Smooth muscle cell (in vitro differentiated cells): ENCODE measurements around the gene ABCC10. TPM values are rescaled to one million over a fixed set of nuclear protein-coding genes. Genes with fewer than 3 reads are reported as not detected.

Experiments used
- DNase-seq: peaks from one replicate; lab custom pipeline; 2025; ENCODE audit not compliant: unreplicated experiment; lab: John Stamatoyannopoulos, UW
- H2AFZ ChIP-seq: fragments of 200-600 bp; sonication (generic); 2 replicates; pipeline ENCODE4 v1.6.0; 2016; ENCODE audit warnings: antibody characterized with exemption, low read depth, mild to moderate bottlenecking
- H3F3A ChIP-seq: fragments of 200-600 bp; sonication (generic); 2 replicates; pipeline ENCODE4 v1.6.0; 2017; ENCODE audit warnings: antibody characterized with exemption, low read depth
- H3K27ac ChIP-seq: fragments of 200-600 bp; sonication (generic); 2 replicates; pipeline ENCODE4 v1.5.1; 2016; ENCODE audit warnings: low read depth, mild to moderate bottlenecking
- H3K27me3 ChIP-seq: fragments of 200-600 bp; sonication (generic); 2 replicates; pipeline ENCODE4 v1.6.1; 2016; ENCODE audit warnings: low read depth, mild to moderate bottlenecking
- H3K36me3 ChIP-seq: fragments of 200-600 bp; sonication (generic); 2 replicates; pipeline ENCODE4 v1.5.1; 2016; ENCODE audit warnings: low read depth
- H3K4me1 ChIP-seq: fragments of 200-600 bp; sonication (generic); 2 replicates; pipeline ENCODE4 v1.5.1; 2016; ENCODE audit warnings: low read depth
- H3K4me2 ChIP-seq: fragments of 200-600 bp; sonication (generic); 2 replicates; pipeline ENCODE4 v1.6.0; 2016; ENCODE audit warnings: mild to moderate bottlenecking
- H3K4me3 ChIP-seq: fragments of 200-600 bp; sonication (generic); 2 replicates; pipeline ENCODE4 v1.5.1; 2016; ENCODE audit warnings: mild to moderate bottlenecking
- H3K79me2 ChIP-seq: fragments of 200-600 bp; sonication (generic); 2 replicates; pipeline ENCODE4 v1.6.0; 2016; ENCODE audit warnings: low read depth, mild to moderate bottlenecking
- H3K9ac ChIP-seq: fragments of 200-600 bp; sonication (generic); 2 replicates; pipeline ENCODE4 v1.6.0; 2016; ENCODE audit warnings: low read depth
- H3K9me3 ChIP-seq: fragments of 200-600 bp; sonication (generic); replicated peaks from 2 replicates; pipeline ENCODE4 v1.5.1; 2016; ENCODE audit warnings: low read depth
- H4K20me1 ChIP-seq: fragments of 200-600 bp; sonication (generic); 2 replicates; pipeline ENCODE4 v1.6.0; 2016; ENCODE audit warnings: low read depth
- CTCF ChIP-seq: fragments of 200-600 bp; sonication (generic); IDR thresholded peaks from 2 replicates; pipeline ENCODE4 v1.5.1; 2017; ENCODE audit warnings: borderline replicate concordance, mild to moderate bottlenecking, antibody characterized with exemption; ENCODE audit not compliant: insufficient read depth, poor library complexity, severe bottlenecking
- WGBS: methylation state at CpG from one replicate; pipeline ENCODE4 v1.1.7; 2016; ENCODE audit warnings: low lambda C conversion rate; 5-methylcytosine and 5-hydroxymethylcytosine counted together
- polyA plus RNA-seq: library from polyadenylated mRNA; unstranded; fragments of >200 nt; fragmentation: Nextera tagmentation; extraction: Ambion mirVana; gene quantifications from 2 replicates; pipeline ENCODE4 v1.2.1, GENCODE V29; 2016
- total RNA-seq: library from RNA; depleted of rRNA; stranded (reverse); fragments of >200 nt; gene quantifications from 2 replicates; pipeline ENCODE4 v1.2.3, GENCODE V29; 2014

The ABCC10 gene
- total and polyA plus RNA-seq, 2 experiments from 2014 or later: 11.2 to 17.8 TPM

GRCh38 chr6:43442935-43443334 lies 15.6 kb downstream of the ABCC10 start:
- TF ChIP-seq CTCF: no peak
- Histone ChIP-seq H3K36me3 (no peaks in the 10 kb centered on the region), H3K4me3 (no peak overlapping the region), H3K4me1 (no peaks in the 10 kb centered on the region), H3K9me3 (no peaks in the 10 kb centered on the region), H4K20me1 (no peaks in the 10 kb centered on the region), H3K79me2 (no peaks in the 10 kb centered on the region), H3K27ac (no peak overlapping the region), H3F3A (no peaks in the 10 kb centered on the region), H2AFZ (no peak overlapping the region), H3K27me3 (no peaks in the 10 kb centered on the region), H3K4me2 (no peak overlapping the region), H3K9ac (no peak overlapping the region)
- no peak for DNase-seq
- WGBS: 96% methylated on average over 14 of the region's 14 CpGs

GRCh38 chr6:43444036-43444435 lies 16.7 kb downstream of the ABCC10 start:
- Histone ChIP-seq H3K79me2 (no peaks in the 10 kb centered on the region), H3K27ac (no peak overlapping the region), H3K9me3 (no peaks in the 10 kb centered on the region), H3F3A (no peaks in the 10 kb centered on the region), H3K4me2 (no peak overlapping the region), H2AFZ (no peak overlapping the region), H3K27me3 (no peaks in the 10 kb centered on the region), H4K20me1 (no peaks in the 10 kb centered on the region), H3K36me3 (no peaks in the 10 kb centered on the region), H3K4me1 (no peaks in the 10 kb centered on the region), H3K4me3 (no peak overlapping the region), H3K9ac (no peak overlapping the region)
- no peak for TF ChIP-seq CTCF
- no peak for DNase-seq
- WGBS: 93% methylated on average over 10 of the region's 10 CpGs

- no peak overlapping the region for H3K9ac ChIP-seq
- H3K4me2 ChIP-seq: no peak overlapping the region
- no peaks in the 10 kb centered on the region for H3K36me3 ChIP-seq
- no peak for DNase-seq
- no peaks in the 10 kb centered on the region for H3K4me1 ChIP-seq
- no peaks in the 10 kb centered on the region for H3K9me3 ChIP-seq
- no peak overlapping the region for H3K4me3 ChIP-seq
- 94% methylated on average over 8 of the region's 8 CpGs for WGBS
- H4K20me1 ChIP-seq: no peaks in the 10 kb centered on the region
- H3K27me3 ChIP-seq: no peaks in the 10 kb centered on the region
- H3K79me2 ChIP-seq: no peaks in the 10 kb centered on the region
- no peak overlapping the region for H2AFZ ChIP-seq
- H3F3A ChIP-seq: no peaks in the 10 kb centered on the region
- no peak for TF ChIP-seq CTCF
- no peak overlapping the region for H3K27ac ChIP-seq
Observed at GRCh38 chr6:43444582-43444981, 17.2 kb downstream of the ABCC10 start.

GRCh38 chr6:43445576-43445975 lies 18.2 kb downstream of the ABCC10 start:
- no peak overlapping the region for H3K4me2 ChIP-seq
- DNase-seq: no peak
- H3K36me3 ChIP-seq: no peaks in the 10 kb centered on the region
- no peaks in the 10 kb centered on the region for H3K79me2 ChIP-seq
- TF ChIP-seq CTCF: no peak
- 94% methylated on average over 16 of the region's 16 CpGs for WGBS
- no peaks in the 10 kb centered on the region for H3F3A ChIP-seq
- H3K27me3 ChIP-seq: no peaks in the 10 kb centered on the region
- H3K4me3 ChIP-seq: no peak overlapping the region
- no peak overlapping the region for H3K9ac ChIP-seq
- H4K20me1 ChIP-seq: no peaks in the 10 kb centered on the region
- no peak overlapping the region for H3K27ac ChIP-seq
- H2AFZ ChIP-seq: no peak overlapping the region
- H3K9me3 ChIP-seq: no peaks in the 10 kb centered on the region
- no peaks in the 10 kb centered on the region for H3K4me1 ChIP-seq
